ENCODE data around the gene TMEM250.

- TF ChIP-seq CTCF (conservative IDR thresholded peaks at IDR 0.05 in 1 of 2, IDR thresholded peaks at IDR 0.05 in 1 of 2; ENCODE audit: extremely low read depth in 1 of 2, insufficient read depth in 1 of 2, low read depth in 1 of 2, low read length in 2 of 2) (no peak), EZH2 (IDR thresholded peaks at IDR 0.05; ENCODE audit: borderline replicate concordance, low read length) (no peak)
Observed at GRCh38 chr9:136121801-136122200, 3.1 kb upstream of the TMEM250 start.
